HG03103 (cell line): ENCODE results near the gene SCIN.

Source experiments
- ATAC-seq: cut with Tn5 transposase; IDR thresholded peaks from one replicate; pipeline ENCODE4 v1.9.1; 2021; ENCODE audit warnings: low read depth; ENCODE audit not compliant: unreplicated experiment

SCIN gene

DNA sequence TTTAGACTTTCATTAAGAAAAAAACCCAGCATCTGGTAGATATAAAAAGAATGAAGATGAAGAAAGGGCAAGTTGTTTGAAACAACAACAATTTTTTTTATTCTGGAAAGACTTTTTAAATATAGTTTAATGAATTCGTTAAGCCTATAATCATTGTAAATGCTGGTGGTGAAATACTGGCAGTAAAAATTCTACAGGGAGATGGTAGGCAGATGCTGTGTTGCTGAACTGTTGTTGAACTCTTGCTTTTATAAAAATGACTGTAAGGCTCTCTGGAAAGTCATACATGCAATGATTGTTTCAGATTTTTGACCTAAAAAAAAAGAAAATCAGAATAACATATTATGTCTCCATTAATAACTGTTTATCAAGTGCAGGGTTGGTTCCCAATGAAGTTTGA, 39.0 kb downstream of the SCIN start:
- no peak for ATAC-seq

DNA sequence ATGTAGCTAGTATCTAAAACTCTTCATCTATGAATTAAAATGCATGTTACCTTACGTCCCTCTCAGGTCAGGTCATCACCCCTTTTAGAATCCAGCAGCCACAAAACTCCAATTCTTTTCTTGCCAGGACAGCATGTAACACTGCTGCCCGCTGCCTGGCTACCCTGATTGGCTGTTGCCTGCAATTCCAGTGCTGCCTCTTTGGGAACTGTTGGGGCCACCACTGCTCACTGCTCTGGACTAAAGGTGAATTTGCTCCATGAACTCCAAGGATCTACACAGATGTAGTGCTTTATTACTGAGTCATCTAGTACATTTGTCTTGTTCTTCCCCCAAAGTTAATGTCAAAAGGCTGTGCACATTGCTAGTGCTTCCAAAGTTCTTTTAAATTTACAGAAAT, 40.4 kb downstream of the SCIN start:
- ATAC-seq: no peak

DNA sequence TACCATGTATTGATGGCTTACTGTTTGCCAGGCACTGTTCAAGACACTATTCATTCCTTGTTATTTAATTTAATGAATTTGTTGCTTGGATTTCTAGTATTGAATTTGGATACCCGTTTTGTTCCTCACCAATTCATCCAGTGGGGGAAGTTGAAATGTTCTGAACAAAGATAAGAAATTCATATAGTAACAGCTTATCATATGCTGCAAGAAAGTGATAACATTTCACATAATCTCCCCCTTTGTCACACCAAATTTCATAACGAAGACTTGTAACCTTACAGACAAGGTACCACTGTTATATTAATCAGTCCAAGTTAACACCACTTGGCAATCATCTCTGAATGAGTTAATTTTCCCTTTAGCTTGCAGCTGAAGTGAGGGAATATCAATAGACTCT, 42.1 kb downstream of the SCIN start:
- ATAC-seq: no peak

DNA sequence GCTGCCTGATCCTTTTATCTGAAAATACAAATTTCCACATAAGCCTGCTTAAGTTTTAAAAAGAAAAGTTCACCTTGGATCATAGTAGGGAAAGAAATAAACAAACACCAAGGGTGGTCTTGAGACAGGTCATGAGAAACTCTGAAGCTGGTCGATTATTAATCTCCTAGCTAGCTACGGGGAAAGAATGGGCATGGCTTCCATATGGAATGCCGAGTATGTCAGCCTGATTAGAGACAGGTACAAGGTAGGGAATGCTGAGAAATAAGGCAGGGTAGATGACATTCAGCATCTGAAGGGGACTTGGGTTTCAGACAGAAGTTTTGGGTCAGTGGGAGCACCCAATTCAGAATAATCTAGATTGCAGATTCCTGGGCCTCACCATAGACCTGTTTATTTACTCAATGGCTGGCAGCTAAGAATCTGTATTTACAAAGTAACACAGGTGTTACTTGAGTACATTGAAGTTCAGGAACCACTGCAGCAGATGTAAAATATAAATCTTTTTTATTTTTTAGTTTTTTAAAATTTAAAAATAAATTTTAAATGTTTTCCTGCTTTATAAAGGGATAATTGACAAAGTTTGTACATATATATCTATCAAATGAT, 49.0 kb downstream of the SCIN start:
- ATAC-seq: no peak

DNA sequence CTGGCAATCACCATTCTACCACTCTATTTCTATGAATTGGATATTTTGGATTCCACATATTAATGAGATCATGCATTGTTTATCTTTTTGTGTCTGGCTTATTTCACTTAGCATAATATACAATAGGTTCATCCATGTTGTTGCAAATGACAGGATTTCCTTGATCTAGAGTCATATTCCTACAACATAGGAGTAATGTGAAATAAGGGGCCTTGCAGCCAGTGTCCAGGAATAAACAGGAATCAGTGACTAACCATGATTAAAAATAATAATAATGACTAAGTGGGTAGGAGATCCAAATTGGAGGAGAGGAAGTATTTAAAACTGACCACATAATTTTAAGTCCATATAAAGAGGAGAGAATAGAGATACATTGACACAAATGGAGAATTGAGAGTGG, 49.9 kb downstream of the SCIN start:
- no peak for ATAC-seq

DNA sequence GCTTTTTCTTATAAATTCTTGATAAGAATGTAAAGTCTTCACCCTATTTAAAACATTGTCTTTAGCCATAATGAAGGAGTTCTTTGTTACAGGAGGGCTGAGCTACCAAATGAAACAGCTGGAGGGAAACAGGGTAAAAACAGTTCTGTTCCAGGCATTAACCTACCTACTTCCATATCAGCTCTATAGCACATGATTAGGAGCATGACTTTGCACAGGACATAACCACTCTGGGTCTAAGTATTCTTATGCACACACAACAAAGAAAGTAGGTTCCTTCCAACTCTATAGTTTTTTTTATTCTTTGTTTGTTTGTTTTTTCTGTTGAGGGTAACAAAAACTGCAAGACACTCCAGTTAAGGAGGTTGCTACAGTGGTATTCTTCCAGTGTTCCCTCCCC, 52.7 kb downstream of the SCIN start:
- no peak for ATAC-seq

DNA sequence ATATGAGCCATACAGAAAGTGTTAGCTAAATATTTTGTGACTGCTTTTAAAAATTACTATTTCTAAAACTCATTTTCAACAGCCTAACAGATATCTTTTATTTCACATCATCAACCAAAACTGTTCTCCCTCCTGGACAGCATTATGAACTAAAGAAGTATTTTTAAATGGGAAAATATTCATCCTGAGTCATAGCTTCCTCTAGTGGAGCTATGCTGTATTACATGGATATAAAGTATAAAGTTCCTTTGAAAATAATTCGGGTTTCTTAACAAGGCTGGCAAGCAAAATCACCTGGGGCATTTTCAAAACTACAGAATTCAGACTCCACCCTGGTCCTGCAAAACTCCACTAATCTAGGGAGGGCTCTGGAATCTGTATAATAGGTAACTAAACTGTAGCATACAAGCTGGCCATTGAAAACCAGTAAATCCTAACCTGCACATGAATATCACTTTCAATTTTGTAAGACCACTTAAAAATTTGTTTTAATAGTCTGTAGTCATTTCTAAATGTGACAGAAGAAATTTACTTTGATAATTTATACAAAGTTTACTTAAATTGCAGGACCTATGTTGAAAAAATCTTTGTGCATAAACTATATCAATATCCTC, 53.5 kb downstream of the SCIN start:
- ATAC-seq: no peak

DNA sequence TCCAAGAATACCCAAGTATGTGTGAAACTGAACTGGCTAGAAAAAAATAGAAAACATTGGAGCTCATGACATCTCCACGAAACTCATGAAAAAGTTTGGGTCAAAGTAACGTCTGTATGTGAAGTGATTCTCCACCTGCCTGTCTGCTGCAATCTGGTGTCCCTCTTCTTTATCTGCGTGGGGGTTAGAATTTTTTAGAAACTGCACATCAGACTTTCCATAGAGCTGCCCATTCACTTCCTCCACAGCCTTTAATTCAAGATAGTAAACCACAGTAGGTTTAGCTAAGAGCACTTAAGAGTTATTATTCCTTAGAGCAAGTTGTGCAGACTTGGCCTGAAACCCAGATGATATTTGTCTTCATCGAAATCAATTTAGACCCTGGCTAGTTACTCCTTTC, 55.3 kb downstream of the SCIN start:
- ATAC-seq: no peak

DNA sequence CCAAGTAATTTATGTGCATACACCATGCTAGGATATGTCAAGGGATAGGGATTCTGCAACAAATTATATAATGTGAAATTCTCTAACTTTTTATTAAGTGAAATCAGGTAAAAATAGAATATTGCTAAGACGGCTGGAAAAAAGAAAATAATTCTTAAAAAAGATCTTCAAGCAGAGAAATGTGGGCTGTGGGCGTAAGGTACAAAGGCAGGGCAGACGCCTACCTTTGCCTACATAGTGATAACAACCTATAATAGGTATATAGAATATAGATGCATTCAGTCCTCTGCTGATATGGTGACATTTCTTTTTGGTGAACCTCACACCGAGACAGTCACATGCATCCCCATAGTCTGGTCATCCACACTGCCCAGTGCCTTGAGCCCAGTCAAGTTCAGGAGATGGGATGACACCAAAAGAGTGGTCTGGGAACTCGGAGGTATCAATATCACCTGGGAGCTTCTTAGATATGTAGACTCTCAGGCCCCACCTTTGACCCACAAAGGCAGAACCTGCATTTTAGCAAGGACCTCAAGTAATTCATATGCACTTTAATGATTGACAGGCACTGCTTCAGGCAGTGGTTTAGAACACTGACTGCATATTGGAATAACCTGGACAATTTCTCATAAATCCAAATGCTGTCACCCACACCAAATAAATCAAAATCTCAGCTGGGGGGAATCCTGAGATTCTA, 59.4 kb downstream of the SCIN start:
- ATAC-seq: no peak

DNA sequence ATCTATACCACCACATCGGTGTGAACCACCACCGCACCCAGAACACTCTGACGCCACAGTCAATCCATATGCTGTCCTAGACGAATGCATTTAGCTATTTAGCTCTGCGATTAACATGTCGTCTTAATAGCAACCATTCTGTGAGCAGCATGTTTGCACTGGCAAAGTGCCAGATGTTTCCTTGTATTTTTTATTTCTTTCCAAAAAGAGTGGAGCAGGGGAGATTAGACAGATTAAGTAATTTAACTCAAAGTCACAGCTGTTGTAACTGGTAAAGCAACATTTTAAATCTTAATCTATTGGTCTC, 59.9 kb downstream of the SCIN start:
- ATAC-seq: no peak

DNA sequence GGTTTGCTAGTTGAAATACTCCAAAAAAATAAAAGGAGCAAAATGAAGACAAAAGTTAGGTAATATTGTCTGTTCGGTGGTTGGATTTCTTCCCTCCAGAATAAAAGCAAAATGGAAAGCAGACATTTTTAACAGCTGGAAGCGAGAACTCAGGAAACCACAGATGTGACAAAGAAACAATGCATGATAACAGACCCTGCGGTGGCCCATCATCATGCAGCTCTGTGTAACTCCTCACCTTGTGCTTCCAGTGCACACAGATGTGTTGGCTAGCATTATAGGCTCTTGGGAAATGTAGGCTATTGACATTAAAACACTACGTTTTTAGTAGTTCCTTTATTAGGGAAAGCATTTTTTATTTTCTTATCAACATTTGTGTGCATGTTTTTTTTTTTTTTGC, 63.1 kb downstream of the SCIN start:
- no peak for ATAC-seq

DNA sequence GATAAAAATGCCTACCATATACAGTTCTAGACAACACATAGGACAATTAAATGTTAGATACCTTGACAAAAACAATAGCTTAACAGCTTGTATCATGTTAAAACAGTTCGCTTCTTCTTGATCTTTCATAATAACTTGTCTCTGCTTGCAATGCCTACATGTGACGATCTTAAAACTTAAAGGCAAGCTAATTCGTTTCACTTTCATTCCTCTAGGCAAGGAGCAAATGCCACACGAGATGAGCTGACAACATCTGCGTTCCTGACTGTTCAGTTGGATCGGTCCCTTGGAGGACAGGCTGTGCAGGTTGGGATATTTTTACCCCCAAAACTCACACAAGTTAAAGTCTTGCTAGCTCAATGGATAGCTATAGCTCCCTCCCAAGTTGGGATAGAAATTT, 65.3 kb downstream of the SCIN start:
- ATAC-seq: peak; percentile 63

DNA sequence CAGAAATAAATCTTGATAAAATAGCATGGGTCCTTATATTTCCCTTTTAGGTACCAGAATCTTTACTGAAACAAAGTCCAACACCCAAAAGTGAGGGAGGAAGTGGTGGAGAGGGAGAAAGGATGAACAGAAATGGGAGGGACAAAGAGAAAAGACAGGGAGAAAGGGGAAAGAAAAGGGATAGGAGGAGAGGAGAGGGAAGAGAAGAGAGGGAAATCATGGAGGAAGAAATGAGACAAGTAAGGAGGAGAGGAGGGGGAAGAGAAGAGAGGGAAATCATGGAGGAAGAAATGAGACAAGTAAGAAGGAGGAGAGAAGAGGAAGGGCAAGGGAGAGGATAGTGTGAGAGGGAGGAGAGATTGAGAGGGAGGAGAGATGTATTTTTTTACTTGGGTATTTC, 66.8 kb downstream of the SCIN start:
- no peak for ATAC-seq

DNA sequence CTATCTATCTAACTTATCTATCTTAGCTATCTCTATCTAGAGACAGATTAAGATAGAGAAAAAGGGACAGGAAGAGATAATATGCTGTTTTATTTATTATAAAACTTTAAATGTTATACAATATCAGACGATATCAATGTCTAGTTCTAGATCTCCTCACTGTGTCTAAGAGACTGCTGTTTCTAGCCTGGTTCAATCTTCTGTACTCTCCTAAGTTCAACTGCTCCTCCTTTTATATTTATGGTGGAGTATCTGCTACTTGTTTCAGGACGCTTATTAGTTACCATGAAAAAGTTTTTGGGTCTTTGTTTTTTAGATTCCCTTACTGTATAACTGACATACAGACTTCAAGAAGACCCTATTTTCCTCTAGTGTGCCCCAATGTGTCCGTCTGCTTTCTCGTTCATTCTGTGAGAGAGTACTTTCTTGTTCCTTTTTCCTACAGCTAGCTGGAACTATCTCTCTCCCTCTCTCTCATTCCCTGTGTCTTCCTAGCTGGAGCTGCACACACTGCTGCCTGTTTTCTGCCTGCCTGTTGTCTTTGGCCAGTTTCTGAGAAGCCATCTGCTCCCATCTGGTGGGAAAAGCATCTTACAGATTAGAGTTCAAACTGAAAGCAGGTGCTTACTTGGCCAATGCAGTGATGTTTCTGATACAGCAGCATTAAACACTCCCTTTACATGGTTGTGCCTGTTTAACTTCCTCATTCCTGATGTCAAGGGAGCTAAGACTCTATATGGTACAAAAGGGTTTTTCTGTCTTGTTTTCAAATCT, 67.5 kb downstream of the SCIN start:
- no peak for ATAC-seq

DNA sequence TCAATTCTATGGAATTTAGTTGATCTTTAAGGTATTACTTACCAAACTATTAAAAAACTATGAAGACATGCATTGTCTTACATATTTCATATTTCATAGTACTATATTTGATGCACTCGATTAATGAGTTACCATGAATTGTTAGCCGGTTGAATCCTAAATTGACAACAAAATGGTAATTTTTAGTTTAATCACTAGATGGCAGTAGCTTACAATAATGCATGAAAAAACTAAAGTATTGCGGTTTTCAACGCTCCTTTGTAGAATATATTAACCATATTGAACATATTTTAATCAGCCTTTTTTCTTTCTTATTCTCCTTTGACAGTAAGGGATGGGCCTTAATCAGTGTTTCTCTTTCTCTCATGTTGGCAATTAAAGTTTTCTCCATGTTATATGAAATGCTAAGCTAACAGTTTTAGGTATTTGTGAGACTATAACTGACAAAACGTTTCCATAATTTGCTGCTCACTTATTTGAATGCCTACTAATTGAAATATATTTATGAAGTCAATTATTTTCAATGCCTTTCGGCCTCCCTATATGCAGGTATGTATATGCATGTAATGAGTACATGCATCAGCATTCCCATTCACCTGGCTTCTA, 68.4 kb downstream of the SCIN start:
- ATAC-seq: no peak

DNA sequence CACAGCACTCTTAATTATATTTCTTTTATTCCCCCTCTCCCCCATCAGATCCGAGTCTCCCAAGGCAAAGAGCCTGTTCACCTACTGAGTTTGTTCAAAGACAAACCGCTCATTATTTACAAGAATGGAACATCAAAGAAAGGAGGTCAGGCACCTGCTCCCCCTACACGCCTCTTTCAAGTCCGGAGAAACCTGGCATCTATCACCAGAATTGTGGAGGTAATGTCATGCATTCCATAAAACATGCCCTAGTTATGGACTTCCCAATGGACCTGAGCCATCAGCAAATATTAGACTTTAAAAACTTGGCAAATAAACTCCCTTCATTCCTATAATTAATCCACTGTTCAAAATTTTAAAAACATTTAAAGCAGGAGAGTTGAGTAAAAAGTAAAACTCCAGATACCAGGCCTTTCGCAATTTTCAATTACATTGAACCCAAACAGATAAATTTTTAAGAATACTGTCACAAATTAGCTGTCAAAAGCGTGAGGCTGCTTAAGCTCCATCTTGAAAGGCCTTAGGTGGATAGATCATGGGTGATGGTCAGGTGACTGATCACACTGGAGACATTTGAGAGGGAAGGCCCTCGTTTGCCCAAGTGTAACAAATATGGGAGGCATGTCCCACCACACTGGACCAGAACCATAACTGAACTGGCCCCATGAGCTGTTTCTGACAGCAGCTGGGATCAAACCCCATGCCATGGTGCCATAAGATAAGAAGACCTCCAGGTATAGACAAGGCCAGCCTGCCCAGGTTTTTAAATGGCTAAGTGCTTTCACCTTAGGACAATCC, 70.0 kb downstream of the SCIN start:
- no peak for ATAC-seq

DNA sequence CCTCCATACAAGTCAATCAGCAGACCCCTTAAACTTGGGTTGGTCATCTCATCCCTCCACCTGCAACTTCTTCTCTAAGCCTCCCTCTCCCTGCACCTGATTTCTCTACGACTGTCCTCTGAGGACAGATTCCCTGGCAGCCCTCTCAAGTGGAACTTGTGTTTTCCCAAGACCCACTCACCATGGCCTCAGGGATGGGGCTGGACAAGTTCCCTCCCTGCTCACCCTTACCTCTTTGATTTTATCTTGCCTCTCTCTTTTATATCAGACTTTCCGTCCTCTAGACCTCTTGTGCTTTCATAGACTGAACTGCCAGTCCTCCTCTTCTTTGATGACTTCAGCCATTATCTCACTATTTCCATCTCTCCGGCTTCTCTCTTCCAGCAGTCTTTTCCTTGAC, 70.7 kb downstream of the SCIN start:
- no peak for ATAC-seq

DNA sequence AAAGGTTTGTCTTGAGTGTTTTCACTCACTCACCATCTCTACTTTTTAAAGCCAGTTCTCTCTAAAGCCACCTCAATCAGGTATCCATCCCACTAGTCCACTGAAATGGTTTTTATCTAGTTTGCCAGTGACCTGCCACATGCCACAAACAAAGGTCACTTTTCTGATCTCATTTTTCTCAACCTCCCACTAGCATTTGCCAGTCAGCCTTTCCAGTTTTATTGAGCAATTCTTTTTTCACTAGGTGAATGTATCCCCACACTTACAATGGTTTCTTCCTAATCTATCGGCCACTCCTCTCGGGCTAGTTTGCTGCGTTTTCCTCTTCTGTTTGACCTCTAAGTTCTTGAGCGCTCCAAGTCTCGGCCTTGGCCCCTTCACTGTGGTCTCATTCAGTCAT, 72.0 kb downstream of the SCIN start:
- ATAC-seq: no peak

DNA sequence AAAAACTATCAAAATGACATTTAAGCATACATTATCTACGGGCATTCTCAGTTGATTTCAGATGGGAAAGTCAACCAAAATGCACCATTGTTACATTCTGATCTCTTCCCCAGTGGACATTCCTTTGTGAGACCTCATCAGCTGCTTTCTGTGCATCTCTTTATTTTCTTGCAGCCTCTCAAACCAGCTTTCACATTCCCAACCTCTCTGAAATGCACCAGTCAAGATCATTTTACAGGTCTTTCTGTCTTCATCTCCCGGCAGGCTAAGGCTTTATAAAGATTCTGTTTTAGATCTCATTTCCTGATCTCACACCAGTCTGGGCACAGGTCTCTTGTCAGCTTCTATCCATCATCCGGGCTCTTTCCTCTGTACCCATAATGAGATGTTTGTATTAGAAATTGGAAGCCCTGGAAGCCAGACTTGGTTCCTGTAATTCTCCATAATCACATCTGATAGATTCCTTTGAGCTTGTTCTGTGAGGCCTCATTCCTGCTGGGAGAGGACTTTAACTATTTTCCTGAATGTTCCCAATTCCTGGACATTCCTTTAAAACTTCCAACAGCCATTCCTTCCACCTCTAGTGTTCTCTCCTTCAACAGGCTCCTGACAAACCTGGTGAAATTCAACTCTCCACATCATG, 72.6 kb downstream of the SCIN start:
- ATAC-seq: no peak

DNA sequence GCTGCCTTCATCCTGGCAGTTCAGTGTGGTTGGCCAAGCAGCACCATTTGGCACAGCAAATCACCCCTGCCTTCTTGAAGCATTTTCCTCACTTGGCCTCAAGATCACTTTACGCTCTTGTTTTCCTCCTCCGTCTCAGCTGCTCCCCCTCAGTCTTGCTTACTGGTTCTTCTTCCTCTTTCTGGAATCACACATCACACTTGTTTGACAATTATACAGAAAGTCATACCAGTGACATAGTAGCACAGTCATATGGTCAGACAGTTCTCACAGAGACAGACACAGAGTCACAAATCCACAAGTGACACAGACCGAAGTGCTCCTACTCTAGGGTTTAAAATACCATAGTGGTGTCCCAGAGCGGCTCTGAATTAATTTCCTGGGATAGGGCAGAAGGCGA, 73.1 kb downstream of the SCIN start:
- no peak for ATAC-seq
